HG02571 (cell line): ENCODE measurements around the gene NDNF.

Source experiments
- ATAC-seq: cut with Tn5 transposase; IDR thresholded peaks from one replicate; pipeline ENCODE4 v1.9.1; 2021; ENCODE audit warnings: mild to moderate bottlenecking, moderate library complexity; ENCODE audit not compliant: unreplicated experiment

The NDNF gene

DNA sequence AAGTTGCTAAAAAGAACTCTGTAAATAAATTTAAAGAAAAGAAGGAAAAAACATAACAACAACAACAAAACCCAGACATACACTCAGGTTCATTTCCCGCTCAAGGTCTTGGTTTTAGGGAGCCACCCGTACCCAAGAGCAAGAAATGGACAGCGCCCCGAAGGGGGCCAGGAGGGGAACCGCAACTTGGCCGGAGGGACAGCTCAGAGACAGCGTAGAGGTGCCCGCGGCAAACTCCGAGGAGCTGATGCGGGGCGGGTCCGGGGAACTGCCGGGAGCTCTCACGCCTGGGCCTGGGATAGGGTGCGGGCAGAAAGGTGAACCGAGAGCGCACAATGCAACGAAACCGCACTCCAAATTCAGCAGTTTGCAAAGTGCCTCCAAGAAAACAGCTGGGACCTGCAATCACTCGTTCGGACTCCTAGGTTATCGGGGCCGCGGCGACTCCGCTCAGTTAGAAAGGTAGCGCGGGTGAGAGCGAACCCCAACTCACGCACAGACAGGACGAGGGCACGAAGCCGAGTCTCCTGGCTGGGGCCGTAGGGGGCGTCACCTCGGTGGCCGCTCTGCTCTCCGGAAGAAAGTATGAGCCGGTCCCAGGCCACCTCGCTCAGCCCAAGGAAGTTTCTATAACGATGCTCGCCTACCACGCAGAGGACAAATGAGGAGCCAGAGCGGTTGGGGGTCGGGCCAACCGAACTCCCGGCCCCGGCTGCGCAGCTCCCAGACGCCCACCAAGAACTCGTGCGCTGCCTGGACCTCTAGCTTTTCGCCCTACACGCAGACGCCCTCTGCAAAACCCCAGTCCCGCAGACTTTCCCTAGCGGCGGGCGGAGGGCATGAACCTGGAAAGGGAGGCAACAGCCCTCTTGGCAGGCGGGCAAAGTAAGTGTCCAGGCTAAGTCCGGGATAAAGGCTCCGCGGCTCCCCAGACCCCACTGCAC is 1.4 kb downstream of the NDNF start:
- ATAC-seq = no peak

DNA sequence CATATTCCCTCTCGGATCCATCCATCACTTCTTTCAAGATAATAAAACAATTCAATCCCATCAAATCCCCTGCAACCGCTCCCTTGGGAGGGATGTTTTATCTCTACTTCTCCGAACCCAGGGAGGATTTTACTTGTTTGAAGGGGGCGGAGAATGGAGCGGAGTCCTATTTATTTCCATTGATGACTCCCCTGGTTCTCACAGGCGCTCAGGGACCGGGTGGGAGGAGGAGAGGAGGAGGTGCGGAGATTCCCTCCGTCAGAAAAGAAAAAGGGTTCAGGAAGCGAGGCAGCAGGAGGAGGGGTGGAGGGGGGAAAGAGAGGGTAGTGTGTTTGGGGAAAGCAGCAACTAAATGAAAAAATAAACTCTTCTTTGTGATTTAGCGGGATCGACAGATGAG is 2.1 kb downstream of the NDNF start:
- no peak for ATAC-seq

DNA sequence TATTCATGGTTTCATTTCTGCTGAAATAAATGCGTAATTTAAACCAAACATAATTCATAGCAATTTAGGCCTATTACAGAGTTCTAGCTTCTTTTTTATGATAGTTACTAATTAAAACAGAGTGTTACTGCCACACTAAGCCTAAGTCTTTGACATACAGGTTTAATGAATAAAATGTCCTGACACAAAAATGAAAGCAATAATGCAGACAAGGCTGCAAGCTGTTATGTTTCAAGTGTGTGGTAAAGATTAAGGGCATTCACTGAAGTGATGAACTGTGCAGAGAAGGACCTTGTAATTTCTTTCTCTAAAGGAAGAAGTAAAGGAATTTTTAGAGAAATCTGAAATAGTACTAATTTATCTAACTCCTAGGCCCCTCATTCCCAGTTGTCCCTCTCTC is 2.9 kb downstream of the NDNF start:
- ATAC-seq = no peak

DNA sequence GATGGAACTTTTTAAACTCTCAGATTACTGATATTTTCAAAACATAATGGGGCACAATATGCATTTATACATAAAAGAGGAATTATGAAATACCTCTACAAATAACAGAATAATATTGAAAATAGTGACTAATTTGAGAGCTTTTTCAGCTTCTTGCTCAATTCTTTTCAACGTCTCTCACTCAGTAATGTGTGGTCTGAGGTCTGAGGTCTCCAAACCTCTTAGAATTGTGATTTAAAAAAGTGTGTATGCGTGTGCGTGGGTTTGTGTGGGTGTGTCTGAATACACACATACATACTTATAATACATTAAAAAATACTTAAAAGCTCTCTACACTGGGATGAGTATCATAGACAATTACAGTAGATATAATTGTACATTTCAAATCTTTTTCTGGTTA is 7.9 kb downstream of the NDNF start:
- ATAC-seq = no peak

DNA sequence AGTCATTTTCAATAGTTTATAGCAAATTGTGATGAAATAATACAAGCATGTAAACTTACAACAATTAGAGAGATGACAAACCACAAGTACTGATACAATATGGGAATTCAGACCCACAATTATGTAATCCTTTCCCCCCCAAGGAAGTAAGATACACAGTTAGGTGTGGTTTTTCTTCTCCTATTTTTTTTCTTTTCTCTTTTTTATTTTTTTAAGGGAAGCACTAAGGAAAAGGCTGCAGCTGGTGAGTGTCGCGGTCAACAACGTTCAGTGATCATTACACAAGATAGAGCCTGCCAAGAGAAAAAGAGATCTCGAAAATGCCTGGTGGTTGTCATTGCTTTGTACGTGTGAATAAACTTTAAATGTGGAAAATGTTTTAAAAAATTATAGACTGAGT is 9.8 kb downstream of the NDNF start:
- ATAC-seq = no peak

DNA sequence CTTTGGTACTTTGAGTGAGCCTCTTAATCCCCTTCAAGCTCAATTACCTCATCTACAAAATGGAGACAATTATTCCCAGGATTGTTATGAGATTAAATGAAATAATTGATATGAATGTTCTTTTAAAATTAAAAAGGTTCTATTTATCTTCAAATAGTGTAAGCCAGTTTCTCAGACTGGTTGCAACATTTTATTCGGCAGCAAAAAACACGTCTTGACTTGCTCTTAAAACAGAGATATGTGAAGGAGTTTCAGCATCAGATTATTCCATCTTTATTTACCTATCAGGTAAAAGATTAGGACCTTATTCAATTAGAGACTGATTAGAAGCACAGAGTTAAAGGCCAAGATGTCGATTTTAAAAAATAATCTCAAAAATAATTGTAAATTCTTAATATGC is 10.5 kb downstream of the NDNF start:
- ATAC-seq = no peak

DNA sequence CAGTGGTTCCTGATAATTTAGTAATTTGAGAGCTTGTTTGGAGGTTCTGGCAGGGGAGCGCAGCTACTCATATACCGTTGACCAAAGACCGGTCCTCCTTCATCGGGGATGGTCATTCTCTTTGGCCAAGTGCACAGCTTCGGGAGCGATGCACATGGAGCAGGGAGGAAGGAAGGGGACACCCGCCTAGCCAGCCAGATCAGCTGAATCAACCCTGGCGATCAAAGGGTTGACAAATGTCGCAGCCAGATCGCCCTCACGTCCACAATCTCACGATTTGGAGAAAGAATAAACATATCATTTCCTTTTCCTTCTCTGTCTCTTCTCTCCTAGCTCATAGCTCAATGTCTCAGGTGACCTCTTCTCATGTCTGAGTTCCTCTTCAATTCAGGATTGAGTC is 11.1 kb downstream of the NDNF start:
- ATAC-seq = no peak

DNA sequence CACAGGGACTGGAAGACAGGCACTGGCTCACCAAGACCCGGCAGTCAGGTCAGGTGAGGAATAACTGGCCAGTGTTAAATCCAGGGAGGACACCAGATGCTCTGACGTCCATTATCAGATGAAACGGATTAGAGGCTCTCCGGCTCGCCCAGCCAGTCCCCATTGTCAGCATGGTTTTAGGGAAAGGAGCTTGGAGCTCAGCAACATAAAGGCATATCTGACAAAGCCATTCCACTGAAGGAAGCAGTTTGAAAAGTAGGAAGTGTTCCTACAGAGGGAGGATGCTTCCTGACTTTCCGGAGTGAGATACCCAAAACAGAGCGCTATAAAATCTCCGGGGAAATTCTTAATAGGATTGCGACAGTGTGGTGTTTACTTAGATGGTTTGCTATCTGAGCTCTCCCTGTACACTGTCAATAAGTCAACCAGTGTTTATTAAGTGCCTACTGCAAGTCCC is 14.8 kb downstream of the NDNF start:
- ATAC-seq = no peak

DNA sequence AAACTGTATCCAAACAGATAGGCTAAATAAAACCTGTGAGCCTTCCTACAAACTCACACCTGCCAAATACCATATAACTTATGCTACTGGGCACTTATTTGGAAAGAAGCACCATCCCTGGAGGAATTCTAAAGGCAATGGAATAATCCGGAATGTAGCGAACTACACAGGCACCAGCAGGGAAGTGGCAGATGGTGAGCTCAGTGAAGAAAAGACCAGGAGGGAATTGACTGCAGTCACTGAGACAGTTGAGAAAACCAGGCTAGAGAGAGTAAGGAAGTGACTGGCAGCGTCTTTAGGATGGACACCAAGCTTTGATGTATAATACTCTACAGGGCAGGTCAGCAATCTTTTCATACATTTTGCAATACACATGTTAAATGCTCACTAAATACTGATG is 16.3 kb downstream of the NDNF start:
- no peak for ATAC-seq

DNA sequence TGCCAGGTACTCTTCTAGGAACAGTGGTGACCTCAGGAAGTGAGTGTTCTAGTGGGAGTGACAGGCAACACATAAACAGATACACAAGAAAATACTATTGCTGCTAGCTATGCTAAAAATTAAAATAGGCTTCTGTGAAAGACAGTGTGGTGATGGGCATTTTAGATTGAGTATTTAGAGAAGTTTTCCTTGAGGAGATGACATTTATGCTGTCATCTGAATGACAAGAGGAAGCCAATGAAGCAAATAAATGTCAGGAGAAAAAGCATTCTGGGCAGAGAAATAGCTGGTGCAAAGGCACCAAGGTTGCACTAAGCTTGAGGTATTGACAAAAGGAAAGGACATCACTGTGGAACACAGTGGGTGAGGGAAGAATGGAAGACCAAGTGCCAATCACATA is 18.0 kb downstream of the NDNF start:
- no peak for ATAC-seq

DNA sequence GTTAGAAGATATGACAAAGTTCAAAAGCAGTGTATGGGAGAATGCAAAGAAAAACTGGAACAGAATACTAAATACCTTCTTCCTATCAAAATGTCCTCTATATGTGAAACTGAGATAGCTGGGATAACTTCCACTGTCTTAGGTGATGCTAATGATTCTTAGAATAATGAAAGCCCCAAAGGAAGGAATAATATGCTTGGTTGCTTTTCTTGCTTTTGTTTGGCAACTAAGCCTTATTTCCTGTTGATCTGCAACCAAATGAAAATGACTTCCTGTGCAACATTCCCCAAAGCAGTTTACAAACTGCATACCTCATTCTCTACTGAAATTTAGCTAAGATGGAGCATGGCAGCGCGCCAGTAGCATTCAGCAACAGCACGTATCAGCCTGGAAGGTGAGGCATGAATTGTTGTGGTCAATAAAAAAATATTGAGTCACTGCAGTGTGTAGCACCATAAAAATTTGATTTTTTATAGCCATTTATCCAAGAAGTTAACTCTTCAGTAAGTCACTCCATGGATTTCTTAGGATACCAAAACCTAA is 18.7 kb downstream of the NDNF start:
- no peak for ATAC-seq

DNA sequence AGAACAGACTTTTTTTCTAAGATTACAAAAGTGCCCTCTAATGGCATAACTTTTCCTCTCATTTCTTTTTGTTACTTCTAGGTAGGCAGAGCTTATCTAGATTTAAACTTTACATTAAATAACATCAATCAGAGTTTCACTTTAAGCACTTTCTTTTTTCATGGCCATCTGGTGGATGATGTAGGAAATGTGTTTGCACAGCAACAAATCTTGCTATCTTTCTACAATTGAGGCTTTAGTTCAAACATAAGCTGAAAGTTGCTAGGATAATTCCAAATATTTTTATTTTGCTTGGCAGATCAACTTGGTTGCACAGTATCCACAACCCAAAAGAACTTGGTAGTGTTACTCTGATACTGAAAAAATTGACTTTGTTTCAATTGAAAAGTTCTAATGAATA is 22.0 kb downstream of the NDNF start:
- no peak for ATAC-seq

DNA sequence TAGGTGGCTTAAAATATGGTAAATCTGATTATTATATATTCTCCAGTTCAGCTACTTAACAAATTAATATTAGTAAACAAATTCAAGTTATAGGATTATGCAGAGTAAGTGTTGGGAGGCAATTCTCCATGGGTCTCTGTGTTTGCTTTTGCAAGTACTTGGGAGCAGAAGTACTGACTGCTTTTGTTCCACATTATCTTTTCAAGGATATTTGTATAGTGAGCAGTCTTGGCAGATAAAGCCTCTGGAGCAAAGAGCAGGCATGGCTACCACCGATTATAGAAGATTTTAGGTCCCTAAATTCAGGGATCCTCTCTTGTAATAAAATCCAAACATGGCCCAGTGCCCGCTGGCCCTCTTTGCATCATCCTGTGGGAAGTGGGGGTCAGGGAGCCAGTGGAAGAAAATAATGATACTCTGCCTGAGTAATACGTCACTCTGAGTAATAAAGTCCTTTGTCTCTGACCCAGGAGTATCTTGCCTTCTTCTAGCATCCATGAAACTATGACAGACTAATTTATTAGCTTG is 23.2 kb downstream of the NDNF start:
- no peak for ATAC-seq

DNA sequence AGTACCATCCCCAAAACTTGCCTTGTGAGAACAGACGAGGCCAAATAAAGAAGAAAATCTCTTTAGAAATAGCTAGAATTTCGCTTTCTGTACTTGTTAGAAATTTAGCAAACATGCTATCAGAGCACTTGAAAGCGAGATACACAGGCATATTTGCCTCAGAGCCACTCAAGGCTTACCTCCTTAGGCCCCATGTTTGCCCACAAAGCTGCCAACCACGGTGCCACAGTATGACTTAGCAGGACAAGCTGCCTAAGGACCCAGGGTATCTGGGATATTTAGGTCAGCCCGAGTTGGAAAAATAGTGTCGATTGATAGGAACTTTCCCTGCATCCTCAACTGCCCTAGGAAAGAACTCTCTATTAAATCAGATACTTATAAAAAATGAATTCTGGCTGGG is 24.2 kb downstream of the NDNF start:
- no peak for ATAC-seq

DNA sequence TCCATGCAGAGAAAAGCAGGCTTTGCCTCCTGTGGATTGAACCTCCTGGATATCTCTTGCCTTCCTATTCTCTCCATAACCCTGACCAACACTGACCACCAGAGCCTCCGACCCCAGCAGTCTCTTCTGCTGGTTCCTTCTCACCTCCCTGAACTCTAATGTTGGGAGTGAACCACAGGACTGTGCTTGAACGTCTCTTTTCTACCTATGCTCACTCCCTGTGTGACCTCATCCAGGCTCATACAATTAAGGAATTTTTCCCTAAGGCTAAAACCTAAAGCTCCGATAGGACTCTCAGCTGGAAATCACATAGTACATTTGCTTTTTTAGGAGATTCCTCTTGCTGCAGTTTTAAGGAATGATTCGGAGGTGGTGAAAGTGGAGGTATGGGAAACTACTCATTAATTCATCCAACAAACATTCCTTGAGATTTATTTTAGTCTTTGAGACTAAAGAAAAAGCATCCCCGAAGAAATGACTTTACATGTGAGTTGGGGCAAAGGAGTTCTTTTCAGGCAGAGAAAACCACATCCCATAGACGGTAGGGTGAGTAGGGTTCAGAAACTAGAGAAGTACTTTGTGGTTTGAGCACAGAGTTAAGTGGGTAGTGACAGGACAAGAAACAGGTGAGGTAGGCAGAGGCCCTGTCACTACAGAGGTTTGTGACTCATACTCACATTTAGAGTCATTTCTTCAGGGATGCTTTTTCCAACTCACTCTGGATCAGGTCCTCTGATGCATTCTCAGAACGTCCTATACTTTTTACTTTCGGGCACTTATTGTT is 30.8 kb downstream of the NDNF start:
- peak; percentile 94 for ATAC-seq

DNA sequence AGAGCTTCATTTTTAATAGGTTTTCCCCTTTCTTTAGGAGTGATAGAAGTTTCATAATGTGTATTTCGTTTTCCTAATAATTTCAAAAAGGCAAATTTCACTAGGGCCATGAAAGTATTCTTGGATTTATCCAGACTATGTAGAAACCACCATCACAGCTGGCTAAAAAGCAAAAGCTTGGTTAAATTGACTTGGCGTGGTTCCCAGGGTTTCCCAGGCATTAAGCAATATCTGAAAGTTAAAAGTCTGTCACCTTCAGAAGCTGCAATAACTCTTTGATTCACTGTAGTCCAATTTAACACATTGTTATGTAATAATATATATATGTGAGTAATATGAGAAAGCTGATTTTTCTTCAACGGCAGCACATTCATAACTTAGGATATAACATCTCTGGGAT is 38.3 kb downstream of the NDNF start:
- ATAC-seq = no peak

DNA sequence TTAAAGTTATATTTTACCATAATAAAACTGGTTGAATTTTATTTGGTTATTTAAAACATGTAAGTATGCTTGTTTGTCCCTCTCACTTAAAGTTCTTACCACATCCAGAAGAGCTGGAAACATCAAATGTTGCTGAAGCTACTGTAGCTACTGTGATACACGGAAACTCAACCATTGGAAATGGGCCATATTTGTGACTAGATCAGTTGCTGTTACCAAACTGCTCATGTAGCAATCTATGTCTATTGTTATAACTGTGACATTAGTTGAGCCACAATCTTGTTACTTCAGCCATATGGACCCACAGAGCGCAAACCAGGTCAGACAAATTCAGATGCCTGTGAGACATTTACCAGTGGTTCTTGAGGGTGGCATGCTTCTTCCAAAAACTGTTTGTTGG is 41.6 kb downstream of the NDNF start:
- no peak for ATAC-seq

DNA sequence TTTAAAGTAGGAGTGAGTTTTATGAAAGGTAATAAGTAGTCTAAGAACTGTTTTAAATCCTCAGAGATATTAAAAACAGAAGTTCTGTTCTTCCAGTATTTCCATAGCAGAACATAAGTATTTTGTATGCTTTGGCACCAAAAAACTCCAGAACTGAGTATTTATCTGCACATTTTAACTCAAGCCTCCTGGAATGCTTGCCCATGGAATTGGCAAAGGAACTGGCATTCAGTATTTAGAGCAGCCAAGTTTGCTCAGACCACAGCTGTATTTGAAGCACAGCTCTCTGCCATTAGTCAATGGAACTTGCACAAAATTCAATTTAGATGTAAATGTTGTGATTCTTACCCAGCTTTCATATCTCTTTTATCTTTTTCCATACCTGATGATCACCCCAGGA is 42.2 kb downstream of the NDNF start:
- ATAC-seq = no peak

DNA sequence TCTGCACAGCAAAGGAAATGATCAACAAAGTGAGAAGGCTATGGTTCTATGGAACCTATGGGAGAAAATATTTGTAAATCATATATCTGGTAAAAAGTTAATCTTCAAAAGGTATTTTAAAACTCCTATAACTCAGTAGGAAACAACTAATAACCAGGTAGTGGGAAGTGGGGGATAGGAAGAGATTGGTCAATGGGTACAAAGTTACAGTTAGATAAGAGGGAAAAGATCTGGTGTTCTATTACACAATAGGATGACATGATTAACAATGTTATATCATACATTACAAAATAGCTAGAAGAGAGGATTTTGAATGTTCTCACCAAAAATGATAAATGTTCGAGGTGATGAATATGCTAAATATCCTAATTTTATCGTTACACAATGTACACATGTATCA is 46.3 kb downstream of the NDNF start:
- ATAC-seq = no peak

DNA sequence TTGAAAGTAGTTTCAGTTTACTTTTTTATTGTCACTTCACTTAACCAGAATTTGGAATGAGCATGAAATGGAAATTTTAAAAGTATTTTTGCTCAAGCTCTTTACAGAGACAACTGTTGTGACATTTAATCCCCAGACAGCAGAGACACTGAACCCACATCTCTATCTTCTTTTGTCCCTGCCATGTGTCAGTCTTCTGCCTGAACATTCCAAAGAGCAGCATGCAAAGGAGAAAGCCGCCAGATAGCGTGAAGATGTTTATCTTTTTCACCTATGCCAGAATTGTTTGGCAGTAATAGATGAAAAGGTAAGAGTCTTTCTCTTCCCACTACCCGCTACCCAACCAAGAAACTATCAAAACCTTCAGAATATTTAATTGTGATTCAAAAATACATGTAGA is 46.8 kb downstream of the NDNF start:
- ATAC-seq = no peak

DNA sequence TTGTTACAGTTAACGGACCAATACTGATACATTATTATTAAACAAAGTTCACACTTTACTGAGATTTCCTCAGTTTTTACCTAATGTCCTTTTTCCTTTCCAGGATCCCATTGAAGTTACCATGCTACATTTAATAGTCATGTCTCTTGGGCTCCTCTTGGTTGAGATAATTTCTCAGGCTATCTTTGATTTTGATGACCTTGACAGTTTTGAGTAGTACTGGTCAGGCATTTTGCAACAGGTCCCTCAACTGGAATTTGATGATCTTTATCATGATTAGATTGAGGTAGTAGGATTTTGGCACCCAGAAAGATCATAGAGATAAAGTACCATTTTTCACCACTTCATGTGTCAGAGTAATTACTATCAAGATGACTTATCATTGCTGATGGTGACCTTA is 53.8 kb downstream of the NDNF start:
- no peak for ATAC-seq

DNA sequence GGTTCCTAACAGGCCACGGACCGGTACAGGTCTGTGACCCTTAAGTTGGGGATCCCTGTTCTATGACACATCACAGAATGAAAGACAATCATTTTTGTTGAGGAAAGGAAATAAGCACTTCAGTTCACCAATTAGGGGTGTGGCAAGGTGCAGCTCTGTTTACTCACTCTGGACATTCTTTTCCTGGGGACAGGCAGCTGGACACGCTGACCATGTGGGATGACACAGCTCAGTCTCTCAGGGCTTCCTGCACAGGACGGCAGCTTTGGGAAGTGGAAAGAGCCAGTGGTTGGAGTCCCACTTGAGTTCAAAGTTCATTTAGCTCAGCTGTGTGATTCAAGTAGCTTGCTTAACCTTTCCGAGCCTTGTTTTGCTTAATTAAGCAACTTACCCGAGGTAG is 55.7 kb downstream of the NDNF start:
- no peak for ATAC-seq
